Transverse colon (tissue), 4 donors: ENCODE results near the gene SACM1L. TPM values are rescaled to one million over a fixed set of nuclear protein-coding genes. Genes with fewer than 3 reads are reported as not detected.

Experiments used
- DNase-seq: peaks from one replicate; pipeline ENCODE4 v3.0.0-alpha.2; 2019
- H3K27ac ChIP-seq, 4 donors: fragments of 200-600 bp; sonication (generic); 2 replicates each; pipeline ENCODE4 v1.5.1; 2016 to 2018; ENCODE audit warnings: inconsistent platforms in 4 of 4
- H3K27me3 ChIP-seq: fragments of 200-600 bp; sonication (generic); 2 replicates; pipeline ENCODE4 v1.5.1; 2017; ENCODE audit warnings: inconsistent platforms
- H3K36me3 ChIP-seq, 4 donors: fragments of 200-600 bp; sonication (generic); 2 replicates each; pipeline ENCODE4 v1.5.1; 2017 to 2019; ENCODE audit warnings: inconsistent platforms in 4 of 4
- H3K4me1 ChIP-seq, 4 donors: fragments of 200-600 bp; sonication (generic); 2 replicates each; pipeline ENCODE4 v1.5.1; 2017 to 2020; ENCODE audit warnings: inconsistent platforms in 4 of 4
- H3K4me3 ChIP-seq, 4 donors: fragments of 200-600 bp; sonication (generic); 1 replicate in 1 of 4; 2 replicates in 3 of 4; pipeline versions ENCODE4 v1.5.1 to v1.6.1; 2017 to 2019; ENCODE audit warnings: inconsistent platforms in 4 of 4
- H3K9me3 ChIP-seq, 2 donors: fragments of 200-600 bp; sonication (generic); 2 replicates each; pipeline ENCODE4 v1.5.1; 2017 to 2019; ENCODE audit warnings: inconsistent platforms in 2 of 2
- CTCF ChIP-seq, 5 experiments: fragments of 200-600 bp in 3 of 5; fragments of 450-650 bp in 2 of 5; sonication (generic) in 3 of 5; IDR thresholded peaks; 1 replicate in 2 of 5; 2 replicates in 3 of 5; pipeline ENCODE4 v1.5.1; 2016 to 2017; ENCODE audit warnings: antibody characterized with exemption in 5 of 5, inconsistent platforms in 3 of 5, mild to moderate bottlenecking in 2 of 5, moderate library complexity in 1 of 5
- EP300 ChIP-seq: sonication (generic); formaldehyde crosslinking; IDR thresholded peaks from one replicate; pipeline ENCODE4 v1.6.1; 2017; ENCODE audit warnings: antibody characterized with exemption, low read depth
- POLR2A ChIP-seq: fragments of 450-650 bp; IDR thresholded peaks from one replicate; pipeline ENCODE4 v1.6.1; 2016; ENCODE audit warnings: antibody characterized with exemption, mild to moderate bottlenecking, moderate library complexity
- POLR2AphosphoS5 ChIP-seq, 3 donors: sonication (generic); formaldehyde crosslinking; IDR thresholded peaks; one replicate each; pipeline ENCODE4 v1.6.1; 2016; ENCODE audit warnings: antibody characterized with exemption in 3 of 3
- WGBS, 2 donors: methylation state at CpG; one replicate each; pipeline ENCODE4 v1.1.5; 2018; ENCODE audit warnings: low coverage in 1 of 2; 5-methylcytosine and 5-hydroxymethylcytosine counted together
- in situ Hi-C, 4 donors: fragments of 200-750 bp; cut with MboI; loops; one replicate each; pipeline versions ENCODE4 v1.15.0 to v1.15.1; 2017; ENCODE audit warnings: low sequenced_read_pairs in 3 of 4, low pct_ligation_motif_present in 1 of 4, low pct_unique_long_range_greater_than_20kb in 1 of 4
- intact Hi-C: fragments of 100-400 bp; cut with DNase I; formaldehyde crosslinking; loops from one replicate; pipeline ENCODE4 v1.15.1; 2023; ENCODE audit warnings: low total_unique reads
- total RNA-seq, 4 donors: library from RNA; depleted of rRNA; stranded (reverse); fragments of >200 nt; gene quantifications; one replicate each; pipeline ENCODE4 v1.1.0, GENCODE V29; 2016

The SACM1L gene
- total RNA-seq, 4 donors from 2014 or later = 8.6 to 71.9 (median 53.8) TPM

GRCh38 chr3:45772341-45773035 lies 83.3 kb downstream of the SACM1L start:
- 29 to 87% methylated on average over 1 to 16 of the region's 16 CpGs for WGBS, 2 donors
- no peak for DNase-seq
- peak overlapping the region; percentile 42 to 62 (median 50) for H3K27ac ChIP-seq
- H3K9me3 ChIP-seq = no peaks in the 10 kb centered on the region
- TF ChIP-seq POLR2A (no peak), EP300 (no peak), POLR2AphosphoS5 (IDR thresholded peaks at IDR 0.05) (no peak), CTCF (IDR thresholded peaks at IDR 0.05) (no peak)
- intact Hi-C loops = no loop called here
- peaks cover 5 to 34% (median 10%) of the 10 kb centered on the region in 4 donors for H3K4me1 ChIP-seq
- no peaks in the 10 kb centered on the region for H3K36me3 ChIP-seq
- in situ Hi-C loops = loop anchor here in 3 of 4 donors (25.0 kb wide), 2 partner anchors 315 to 665 kb away; no protein-coding TSS in a partner anchor
- H3K4me3 ChIP-seq = no peak overlapping the region
- H3K27me3 ChIP-seq = no peaks in the 10 kb centered on the region

GRCh38 chr3:45773072-45773471 lies 83.9 kb downstream of the SACM1L start:
- H3K27me3 ChIP-seq = no peaks in the 10 kb centered on the region
- no peak for DNase-seq
- H3K27ac ChIP-seq = peak overlapping the region; percentile 42 to 62 (median 50)
- H3K4me1 ChIP-seq = peaks cover 5 to 34% (median 10%) of the 10 kb centered on the region in 4 donors
- TF ChIP-seq POLR2AphosphoS5 (IDR thresholded peaks at IDR 0.05) (no peak), EP300 (no peak), POLR2A (no peak), CTCF (IDR thresholded peaks at IDR 0.05) (no peak)
- in situ Hi-C loops (loop anchor here in 3 of 4 donors (25.0 kb wide), 2 partner anchors 314 to 664 kb away; no protein-coding TSS in a partner anchor), intact Hi-C loops (no loop called here)
- WGBS, 2 donors = 29 to 55% methylated on average over 5 of the region's 5 CpGs
- H3K36me3 ChIP-seq = no peaks in the 10 kb centered on the region
- no peaks in the 10 kb centered on the region for H3K9me3 ChIP-seq
- H3K4me3 ChIP-seq = no peak overlapping the region

- peak; percentile 63 for DNase-seq
- H3K4me3 ChIP-seq = no peak overlapping the region
- no peaks in the 10 kb centered on the region for H3K27me3 ChIP-seq
- 17 to 39% methylated on average over 1 to 7 of the region's 7 CpGs for WGBS, 2 donors
- no peaks in the 10 kb centered on the region for H3K9me3 ChIP-seq
- no peaks in the 10 kb centered on the region for H3K36me3 ChIP-seq
- in situ Hi-C loops (loop anchor here in 3 of 4 donors (25.0 kb wide), 2 partner anchors 313 to 663 kb away; no protein-coding TSS in a partner anchor), intact Hi-C loops (no loop called here)
- TF ChIP-seq EP300 (no peak), POLR2A (no peak), CTCF (IDR thresholded peaks at IDR 0.05) (no peak), POLR2AphosphoS5 (IDR thresholded peaks at IDR 0.05) (no peak)
- peaks cover 5 to 34% (median 10%) of the 10 kb centered on the region in 4 donors for H3K4me1 ChIP-seq
- peak overlapping the region; percentile 42 to 62 (median 60) for H3K27ac ChIP-seq
Observed at GRCh38 chr3:45773714-45774449, 84.7 kb downstream of the SACM1L start.
